Brain pericyte (primary cell): Measurements from ENCODE around the gene MYO18B.

Experiments
- DNase-seq: peaks from one replicate; pipeline ENCODE4 v3.0.0-alpha.2; 2012; ENCODE audit warnings: low read depth, low spot score

MYO18B gene

GRCh38 chr22:25940479-25940878 lies 198.5 kb downstream of the MYO18B start:
- DNase-seq, result no peak

DNA sequence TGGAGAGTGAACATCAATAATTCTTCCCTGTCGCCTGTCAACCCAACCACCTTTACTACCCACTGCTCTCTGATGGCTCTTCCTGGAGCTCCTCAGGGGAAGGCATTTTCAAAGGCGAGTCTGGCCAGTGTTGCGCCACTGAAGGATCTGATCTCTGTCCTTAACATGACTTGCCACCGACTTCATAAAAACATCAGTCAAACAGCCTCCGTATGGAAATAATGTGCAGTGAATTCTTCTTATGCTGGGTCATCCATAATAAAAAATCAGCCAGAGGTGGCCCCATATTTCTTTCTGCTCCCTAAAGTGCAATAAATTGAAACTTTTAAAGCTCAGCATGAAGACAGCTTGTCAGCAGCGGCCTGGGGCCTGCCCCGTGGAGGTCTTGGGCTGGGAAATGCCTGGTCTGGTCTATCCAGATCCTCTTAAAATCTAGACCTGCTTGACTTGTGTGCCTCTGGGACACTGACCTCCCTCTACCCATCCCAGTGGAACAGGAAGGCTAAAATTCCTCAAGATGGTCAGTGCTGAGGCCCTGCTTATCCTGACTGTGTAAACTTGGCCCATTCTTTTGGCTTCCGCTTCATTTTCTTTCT lies 199.5 kb downstream of the MYO18B start:
- DNase-seq, result no peak

DNA sequence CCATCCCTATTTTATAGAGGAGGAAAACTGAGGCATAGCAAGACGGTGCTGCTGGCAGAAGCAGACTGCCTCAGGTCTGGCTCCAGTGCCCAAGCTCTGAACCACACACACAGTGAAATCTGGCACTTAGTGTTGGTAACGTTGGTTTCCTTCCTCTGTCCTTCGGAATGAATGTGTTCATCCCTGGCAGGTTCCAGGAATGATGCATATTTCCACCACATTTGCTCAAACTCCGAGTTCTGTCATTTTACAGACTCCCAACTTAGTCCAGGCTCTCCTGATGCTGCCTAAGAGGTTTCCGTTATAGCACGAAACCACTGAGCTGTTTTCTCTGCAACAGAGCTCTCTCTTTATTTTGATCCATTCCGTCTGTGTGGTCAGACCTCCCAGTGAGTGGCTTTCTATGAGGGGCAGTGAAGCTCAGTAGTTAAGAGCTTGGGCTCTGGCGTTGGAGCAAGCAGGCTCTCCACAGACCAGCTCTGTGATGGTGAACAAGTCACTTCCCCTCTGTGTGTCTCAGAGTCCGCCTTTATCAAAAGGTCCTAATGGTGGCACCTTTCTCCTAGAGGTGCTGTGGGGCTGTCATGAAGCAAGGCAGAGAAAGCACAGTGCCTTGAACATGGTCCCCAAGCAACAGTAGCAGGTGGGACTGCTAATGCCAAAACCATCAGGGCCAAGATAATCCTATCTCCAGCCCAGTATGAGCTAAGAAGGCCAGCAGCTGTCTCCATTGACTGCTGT lies 200.3 kb downstream of the MYO18B start:
- DNase-seq, result no peak

- DNase-seq, result no peak
Observed at GRCh38 chr22:25942856-25943411, 200.9 kb downstream of the MYO18B start.

GRCh38 chr22:25950111-25950510 lies 208.1 kb downstream of the MYO18B start:
- DNase-seq, result no peak

- no peak for DNase-seq
Observed at GRCh38 chr22:25953276-25953675, 211.3 kb downstream of the MYO18B start.

DNA sequence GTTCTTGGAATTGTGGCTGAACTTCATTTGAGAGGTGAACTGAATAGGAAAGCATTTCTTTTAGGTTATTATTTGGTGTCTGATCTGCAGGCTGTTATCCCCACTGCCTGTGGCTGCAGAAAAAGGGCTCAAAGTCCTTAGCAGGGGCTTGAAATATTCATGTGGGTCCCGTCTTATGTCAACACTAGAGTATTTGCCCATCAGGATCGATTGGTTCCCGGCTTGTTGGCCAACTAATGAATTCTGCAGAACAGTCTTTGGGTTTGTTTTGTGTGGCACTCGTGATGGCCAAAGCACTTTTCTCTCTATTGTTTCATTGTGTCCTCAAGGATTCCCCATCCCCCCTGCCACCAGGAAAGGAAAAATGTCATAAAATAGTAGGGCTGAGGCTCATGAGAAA lies 211.9 kb downstream of the MYO18B start:
- no peak for DNase-seq

GRCh38 chr22:25955323-25955722 lies 213.3 kb downstream of the MYO18B start:
- DNase-seq, result no peak

DNA sequence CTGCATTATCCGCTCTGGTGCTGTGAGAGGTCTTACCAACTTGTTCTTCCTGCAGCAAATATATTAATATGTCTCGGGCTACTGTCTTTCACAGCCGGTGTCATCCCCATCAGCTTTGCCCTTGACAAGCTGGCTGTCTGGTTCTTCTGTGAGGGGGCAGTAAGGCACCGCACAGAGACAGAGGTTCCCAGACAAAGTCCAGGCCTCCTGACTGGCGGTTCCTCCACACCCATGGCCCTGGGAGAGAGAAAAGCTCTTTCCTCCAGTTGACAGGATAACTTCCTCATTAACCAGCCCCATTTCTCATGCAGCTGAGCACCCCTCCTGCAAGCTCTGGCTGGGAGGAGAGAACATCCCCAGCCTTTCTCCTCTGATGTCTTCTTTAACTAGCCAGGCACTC lies 214.8 kb downstream of the MYO18B start:
- DNase-seq, result no peak

- DNase-seq, result no peak
Observed at GRCh38 chr22:25959818-25960774, 218.1 kb downstream of the MYO18B start.

DNA sequence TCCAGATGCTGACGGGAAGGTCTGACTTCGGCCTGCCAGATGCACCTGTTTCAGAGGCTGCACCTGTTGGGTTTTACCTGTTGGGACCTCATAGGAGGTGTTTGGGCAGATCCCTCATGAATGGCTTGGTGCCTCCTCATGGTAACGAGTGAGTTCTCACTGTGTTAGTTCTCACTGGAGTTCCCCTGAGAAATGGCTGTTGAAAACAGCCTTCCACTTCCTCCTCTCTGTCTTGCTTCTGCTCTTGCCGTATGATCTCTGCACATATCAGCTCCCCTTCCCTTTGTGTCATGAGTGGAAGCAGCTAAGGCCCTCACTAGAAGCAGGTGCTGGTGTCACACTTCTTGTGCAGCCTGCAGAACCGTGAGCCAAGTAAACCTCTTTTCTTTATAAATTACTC lies 219.7 kb downstream of the MYO18B start:
- no peak for DNase-seq

DNA sequence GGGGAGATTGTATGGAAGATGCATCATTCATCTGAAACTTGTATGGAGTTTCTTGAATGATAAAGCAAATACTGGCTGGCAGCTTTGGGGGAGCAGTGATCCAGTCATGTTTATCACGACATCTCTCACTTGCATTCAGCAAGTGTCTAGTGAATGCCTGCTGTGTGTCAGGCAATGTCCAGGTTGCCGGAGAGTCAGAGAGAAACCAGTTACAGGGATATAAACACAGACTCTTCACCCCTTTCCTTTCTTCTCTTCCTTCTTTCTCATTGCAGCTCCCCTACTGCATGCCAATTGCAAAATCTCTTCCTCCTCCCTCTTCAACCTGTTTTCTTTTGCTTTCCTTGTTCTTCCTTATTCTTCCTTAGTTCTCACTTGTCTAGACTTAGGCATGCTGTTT lies 220.7 kb downstream of the MYO18B start:
- no peak for DNase-seq

DNA sequence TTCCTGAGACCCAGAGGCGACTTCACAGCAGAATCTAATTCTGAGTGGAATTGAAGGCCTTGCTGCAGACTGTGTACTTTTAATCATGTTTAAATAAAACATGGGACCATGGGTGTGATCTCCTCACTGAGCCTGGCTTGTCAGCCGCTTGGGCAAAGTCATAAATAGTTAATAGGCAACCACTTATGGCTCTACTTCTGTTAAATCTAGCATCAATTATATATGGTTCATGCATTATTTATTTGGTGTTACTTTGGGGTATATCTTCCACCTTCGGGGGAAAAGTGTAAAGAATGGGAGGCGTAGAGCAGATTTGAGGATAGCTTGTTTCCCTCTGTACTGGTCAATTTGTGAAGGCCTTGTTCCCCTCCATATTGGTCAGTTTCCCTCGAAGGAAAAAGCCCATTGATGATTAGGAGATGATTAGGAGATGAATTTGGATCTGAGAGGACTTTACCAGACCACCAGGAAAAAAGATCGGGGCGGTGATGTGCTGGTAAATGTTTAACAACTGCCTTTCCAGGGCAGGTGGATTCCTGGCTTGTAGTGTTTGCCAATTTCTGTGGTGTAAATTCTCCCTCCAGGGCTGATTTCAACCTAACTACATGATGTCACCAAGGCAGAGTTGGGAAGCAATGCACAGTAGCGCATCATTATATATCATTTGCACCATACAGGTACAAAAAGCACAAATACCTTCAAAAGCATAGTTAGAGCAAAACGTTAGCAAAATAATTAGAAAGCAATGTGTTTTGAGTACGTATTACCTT lies 223.2 kb downstream of the MYO18B start:
- no peak for DNase-seq

- no peak for DNase-seq
Observed at GRCh38 chr22:25966448-25966913, 224.5 kb downstream of the MYO18B start.

- DNase-seq, result no peak
Observed at GRCh38 chr22:25969286-25969685, 227.3 kb downstream of the MYO18B start.

DNA sequence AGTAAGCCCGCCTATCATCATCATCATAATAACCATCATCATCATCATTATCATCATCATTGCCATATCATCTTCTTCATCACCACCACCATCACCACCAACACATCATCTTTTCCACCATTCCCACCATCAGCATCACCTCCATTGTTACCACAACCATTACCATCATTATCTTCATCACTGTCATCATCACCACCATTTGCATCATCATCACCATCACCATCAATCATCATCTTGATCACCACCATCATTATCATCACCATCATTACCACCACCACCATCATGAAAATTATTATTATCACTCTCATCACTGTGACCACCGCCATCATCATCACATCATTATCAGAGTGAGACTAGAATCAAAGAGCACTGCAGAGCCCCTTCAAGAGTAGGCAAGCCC lies 227.9 kb downstream of the MYO18B start:
- no peak for DNase-seq

DNA sequence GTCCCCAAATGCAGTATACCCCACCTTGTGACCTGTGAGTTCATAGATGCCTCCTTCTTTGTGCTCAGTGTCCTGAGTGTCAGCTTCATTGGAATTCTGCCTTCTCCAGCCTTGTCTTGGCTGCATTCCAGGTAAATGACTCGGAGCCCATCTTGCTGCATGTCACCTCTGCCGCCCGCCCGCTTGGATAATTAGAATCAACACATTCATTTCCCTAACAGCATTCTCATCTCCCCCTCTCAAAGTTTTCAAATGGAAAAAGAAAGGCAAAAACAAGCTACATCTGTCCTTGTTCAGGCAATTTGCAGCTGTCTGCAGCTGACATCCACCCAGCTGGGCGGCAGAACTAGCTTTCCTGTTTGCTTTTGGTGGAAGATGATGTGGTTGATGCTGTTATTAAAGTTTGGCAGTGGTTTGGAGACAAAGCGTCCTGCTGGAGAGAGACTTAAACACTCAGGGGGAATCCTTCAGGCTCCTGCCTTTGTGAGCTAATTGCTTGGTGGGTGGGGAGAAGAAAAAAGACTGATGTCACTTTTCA lies 228.5 kb downstream of the MYO18B start:
- DNase-seq, result no peak

DNA sequence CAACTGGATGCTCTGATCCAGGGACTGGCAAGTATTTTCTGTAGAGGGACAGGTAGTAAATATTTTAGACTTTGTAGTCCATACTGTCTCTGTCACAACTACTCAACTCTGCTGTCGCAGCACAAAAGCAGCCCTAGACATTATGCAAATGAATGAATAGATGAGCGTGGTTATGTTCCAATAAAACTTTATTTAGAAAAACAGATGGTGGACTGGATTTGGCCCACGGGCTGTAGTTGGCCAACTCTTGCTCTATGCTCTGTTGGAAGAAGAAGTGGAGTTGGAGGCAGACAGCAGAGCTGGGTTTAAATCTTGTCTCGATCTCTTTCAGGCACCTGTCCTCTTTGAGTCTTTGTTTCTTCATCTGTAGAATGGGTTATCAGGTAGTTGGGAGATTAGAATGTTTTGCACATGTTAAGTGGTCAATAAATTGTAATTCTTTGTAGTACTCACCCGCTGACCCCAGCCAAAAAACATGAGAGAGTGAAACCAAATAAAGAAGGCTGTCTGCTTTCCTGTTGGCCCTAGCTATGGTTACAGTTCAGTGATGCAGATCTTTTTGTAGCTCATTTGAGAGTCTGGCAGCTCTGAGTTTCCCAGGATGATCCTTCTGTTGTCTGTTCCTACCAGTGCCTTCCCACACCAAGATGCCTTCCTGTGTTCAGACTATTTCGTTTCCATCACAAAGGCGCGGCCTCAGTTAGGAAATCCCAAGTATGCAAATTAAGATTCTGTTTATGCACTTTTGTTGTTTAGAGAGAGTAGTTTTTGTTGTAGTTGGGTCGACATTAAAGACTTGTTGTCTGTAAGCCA lies 229.2 kb downstream of the MYO18B start:
- DNase-seq, result no peak

GRCh38 chr22:25972397-25972796 lies 230.4 kb downstream of the MYO18B start:
- DNase-seq, result no peak

- DNase-seq, result no peak
Observed at GRCh38 chr22:25976356-25976755, 234.4 kb downstream of the MYO18B start.
